Activated CD4-positive, alpha-beta T cell treated with anti-CD3 and anti-CD28 coated beads for 36 hours (primary cell): ENCODE data around the gene FKBP7. TPM values are rescaled to one million over a fixed set of nuclear protein-coding genes. Genes with fewer than 3 reads are reported as not detected.
"Not testable (repeated sequence)": the region's sequence is repeated elsewhere in the genome, so short reads cannot be mapped to it uniquely, and the experiment has no call there.

Experiments used
- ATAC-seq: fragments of 200-7000 bp; cut with Tn5 transposase; one replicate; pipeline ENCODE4 v1.10.0; 2021; ENCODE audit warnings: mild to moderate bottlenecking, moderate library complexity
- CTCF ChIA-PET: fragments of 350-600 bp; sonication (Branson Sonifier 250); formaldehyde crosslinking; loops from one replicate; lab custom pipeline; 2021; ENCODE audit warnings: antibody characterized with exemption; lab: Charles Lee
- POLR2A ChIA-PET: fragments of 350-600 bp; sonication (Branson Sonifier 250); formaldehyde crosslinking; loops from one replicate; lab custom pipeline; 2021; ENCODE audit warnings: antibody characterized with exemption, inconsistent platforms; lab: Charles Lee
- DNase-seq: peaks from one replicate; pipeline ENCODE4 v3.0.0-alpha.2; 2020
- H3K27ac Mint-ChIP-seq: one replicate; pipeline ENCODE4 v1.8.0; 2021; ENCODE audit warnings: mixed read lengths
- H3K27me3 Mint-ChIP-seq: one replicate; pipeline ENCODE4 v1.8.0; 2021; ENCODE audit warnings: mixed read lengths
- H3K36me3 Mint-ChIP-seq: one replicate; pipeline ENCODE4 v1.8.0; 2021; ENCODE audit warnings: low read depth, mixed read lengths
- H3K4me1 Mint-ChIP-seq: one replicate; pipeline ENCODE4 v1.8.0; 2021; ENCODE audit warnings: mixed read lengths
- H3K4me3 Mint-ChIP-seq: one replicate; pipeline ENCODE4 v1.8.0; 2021; ENCODE audit warnings: mild to moderate bottlenecking, moderate library complexity, mixed read lengths
- H3K9me3 Mint-ChIP-seq: one replicate; pipeline ENCODE4 v1.8.0; 2021; ENCODE audit warnings: low read depth, mixed read lengths
- intact Hi-C, 2 experiments: fragments of 100-400 bp; cut with DNase I in 1 of 2; cut with micrococcal nuclease in 1 of 2; formaldehyde crosslinking; loops; one replicate each; pipeline versions ENCODE4 v1.14.2 to v1.15.1; 2022 to 2024; cut with DNase I, micrococcal nuclease
- total RNA-seq, 2 experiments: library from RNA; stranded (reverse); gene quantifications; one replicate each; pipeline ENCODE4 v1.2.3, GENCODE V29; 2021

FKBP7 gene, protein sequence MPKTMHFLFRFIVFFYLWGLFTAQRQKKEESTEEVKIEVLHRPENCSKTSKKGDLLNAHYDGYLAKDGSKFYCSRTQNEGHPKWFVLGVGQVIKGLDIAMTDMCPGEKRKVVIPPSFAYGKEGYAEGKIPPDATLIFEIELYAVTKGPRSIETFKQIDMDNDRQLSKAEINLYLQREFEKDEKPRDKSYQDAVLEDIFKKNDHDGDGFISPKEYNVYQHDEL
- 1 to 10 TPM; 3.4 to 4.8 TPM for total RNA-seq

GRCh38 chr2:178478439-178479274 lies at the start of gene FKBP7:
Gene FKBP7 (minus strand): TSS chr2:178478600. CDS start chr2:178478499, 101 bp downstream.
- Mint-ChIP-seq H3K27ac (peak within 1 kb of the TSS; percentile 97), H3K27me3 (no peaks in the 10 kb centered on the region), H3K4me3 (peak within 1 kb of the TSS; percentile 89), H3K4me1 (peaks cover 38% of the 10 kb centered on the region), H3K36me3 (peaks cover 2% of the 10 kb centered on the region), H3K9me3 (no peaks in the 10 kb centered on the region)
- CTCF ChIA-PET = interaction anchor here (1.3 kb wide), 1 partner anchor 41 kb away, joined by 4 read pairs; no protein-coding TSS in a partner anchor
- POLR2A ChIA-PET = no interaction called here
- DNase-seq (peak; percentile 89), ATAC-seq (peak; percentile 73)
- intact Hi-C loops = loop anchor here (1.0 to 10.0 kb wide), 7 partner anchors 27 to 436 kb away; partner anchors contain the start of genes PJVK (in 2 of the 2) and PRKRA (in 2 of the 2)

- DNase-seq (no peak), ATAC-seq (no peak)
- peaks cover 70% of the 10 kb centered on the region for H3K4me1 Mint-ChIP-seq
- H3K27ac Mint-ChIP-seq = no peak overlapping the region
- no peaks in the 10 kb centered on the region for H3K27me3 Mint-ChIP-seq
- peaks cover 50% of the 10 kb centered on the region for H3K36me3 Mint-ChIP-seq
- ChIA-PET POLR2A (interaction anchor here (0.5 kb wide), 1 partner anchor 70 kb away, joined by 5 read pairs; no protein-coding TSS in a partner anchor), CTCF (interaction anchor here (0.6 to 1.0 kb wide), 2 partner anchors 32 to 268 kb away, joined by 3 read pairs; no protein-coding TSS in a partner anchor)
- peaks cover 2% of the 10 kb centered on the region for H3K9me3 Mint-ChIP-seq
- no peak overlapping the region for H3K4me3 Mint-ChIP-seq
- intact Hi-C loops = loop anchor here in 1 of 2 experiments (10.0 kb wide), 1 partner anchor 497 kb away; no protein-coding TSS in a partner anchor
These were observed 49.2 kb upstream of the FKBP7 start for GRCh38 chr2:178527592-178527991.

- H3K27me3 Mint-ChIP-seq = no peaks in the 10 kb centered on the region
- ATAC-seq (no peak), DNase-seq (no peak)
- ChIA-PET CTCF (no interaction called here), POLR2A (interaction anchor here (0.8 kb wide), 1 partner anchor 27 kb away, joined by 4 read pairs; no protein-coding TSS in a partner anchor)
- H3K9me3 Mint-ChIP-seq = peaks cover 8% of the 10 kb centered on the region
- peaks cover 41% of the 10 kb centered on the region for H3K36me3 Mint-ChIP-seq
- intact Hi-C loops = loop anchor here in 1 of 2 experiments (10.0 kb wide), 1 partner anchor 499 kb away; no protein-coding TSS in a partner anchor
- no peak overlapping the region for H3K27ac Mint-ChIP-seq
- no peak overlapping the region for H3K4me3 Mint-ChIP-seq
- H3K4me1 Mint-ChIP-seq = peaks cover 71% of the 10 kb centered on the region
These were observed 47.9 kb upstream of the FKBP7 start for GRCh38 chr2:178526256-178526655.

- H3K27me3 Mint-ChIP-seq, DNase-seq, ATAC-seq, H3K9me3 Mint-ChIP-seq, CTCF ChIA-PET: not testable (repeated sequence)
- peak overlapping the region; percentile 53 for H3K27ac Mint-ChIP-seq
- peak overlapping the region; percentile 18 for H3K4me3 Mint-ChIP-seq
- intact Hi-C loops = loop anchor here in 1 of 2 experiments (10.0 kb wide), 1 partner anchor 499 kb away; no protein-coding TSS in a partner anchor
- H3K4me1 Mint-ChIP-seq = peaks cover 71% of the 10 kb centered on the region
- peaks cover 33% of the 10 kb centered on the region for H3K36me3 Mint-ChIP-seq
- POLR2A ChIA-PET = interaction anchor here (0.8 kb wide), 1 partner anchor 28 kb away, joined by 4 read pairs; no protein-coding TSS in a partner anchor
These were observed 47.1 kb upstream of the FKBP7 start for GRCh38 chr2:178525460-178525859.

DNA sequence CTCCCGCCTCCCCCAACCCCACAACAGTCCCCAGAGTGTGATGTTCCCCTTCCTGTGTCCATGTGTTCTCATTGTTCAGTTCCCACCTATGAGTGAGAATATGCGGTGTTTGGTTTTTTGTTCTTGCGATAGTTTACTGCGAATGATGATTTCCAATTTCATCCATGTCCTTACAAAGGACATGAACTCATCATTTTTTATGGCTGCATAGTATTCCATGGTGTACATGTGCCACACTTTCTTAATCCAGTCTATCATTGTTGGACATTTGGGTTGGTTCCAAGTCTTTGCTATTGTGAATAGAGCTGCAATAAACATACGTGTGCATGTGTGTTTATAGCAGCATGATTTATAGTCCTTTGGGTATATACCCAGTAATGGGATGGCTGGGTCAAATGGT lies 46.6 kb upstream of the FKBP7 start:
- H3K4me3 Mint-ChIP-seq, POLR2A ChIA-PET, H3K27ac Mint-ChIP-seq, H3K9me3 Mint-ChIP-seq, DNase-seq, ATAC-seq, H3K27me3 Mint-ChIP-seq: not testable (repeated sequence)
- peaks cover 32% of the 10 kb centered on the region for H3K36me3 Mint-ChIP-seq
- CTCF ChIA-PET = interaction anchor here (1.7 to 2.6 kb wide), 2 partner anchors 11 to 43 kb away, joined by 7 to 16 read pairs; no protein-coding TSS in a partner anchor
- H3K4me1 Mint-ChIP-seq = peaks cover 70% of the 10 kb centered on the region
- intact Hi-C loops = loop anchor here in 1 of 2 experiments (10.0 kb wide), 1 partner anchor 500 kb away; no protein-coding TSS in a partner anchor

- peak overlapping the region; percentile 85 for H3K4me3 Mint-ChIP-seq
- no peaks in the 10 kb centered on the region for H3K27me3 Mint-ChIP-seq
- ChIA-PET POLR2A (no interaction called here), CTCF (interaction anchor here (1.7 to 2.6 kb wide), 3 partner anchors 10 to 74 kb away, joined by 7 to 16 read pairs (median 7); no protein-coding TSS in a partner anchor)
- peaks cover 31% of the 10 kb centered on the region for H3K36me3 Mint-ChIP-seq
- H3K4me1 Mint-ChIP-seq = peaks cover 61% of the 10 kb centered on the region
- intact Hi-C loops = loop anchor here (1.0 to 10.0 kb wide), 8 partner anchors 9 to 509 kb away; partner anchors contain the start of genes PLEKHA3 (in 2 of the 2), RBM45 (in 2 of the 2), PJVK (in 1 of the 2) and PRKRA (in 1 of the 2)
- ATAC-seq = no peak
- peak overlapping the region; percentile 92 for H3K27ac Mint-ChIP-seq
- DNase-seq = no peak
- peaks cover 8% of the 10 kb centered on the region for H3K9me3 Mint-ChIP-seq
These were observed 45.3 kb upstream of the FKBP7 start for GRCh38 chr2:178523596-178524134.

DNA sequence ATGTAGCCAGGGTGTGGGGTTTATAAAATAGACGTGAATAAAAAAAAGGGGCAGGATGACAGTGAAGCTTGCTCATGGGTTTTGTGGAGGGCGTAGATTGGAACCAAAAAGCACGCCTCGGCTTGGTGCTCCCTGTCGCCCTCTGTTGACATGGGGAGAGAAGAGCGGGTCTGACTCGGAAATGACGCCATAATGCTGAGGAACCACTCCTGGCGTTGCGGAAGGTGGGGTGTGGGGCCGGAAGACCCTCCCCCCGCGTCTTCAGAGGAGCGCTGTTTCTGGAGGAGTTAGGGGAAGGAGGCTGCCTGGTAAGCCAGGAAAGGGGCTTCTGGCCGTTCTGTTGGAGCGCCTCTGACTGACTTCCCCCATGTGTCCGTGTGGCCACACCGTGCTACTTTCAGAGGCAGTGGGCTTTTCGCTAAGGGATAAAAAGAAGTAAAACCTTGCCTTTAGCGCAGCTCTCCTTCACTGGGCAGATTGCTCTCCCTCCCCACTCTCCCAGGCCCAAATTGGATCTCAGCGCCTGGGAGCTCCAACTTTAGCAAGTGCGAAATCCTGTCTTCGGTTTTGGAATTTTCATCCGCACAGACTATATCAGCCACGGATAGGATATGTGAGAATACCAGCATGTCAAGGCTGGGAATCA lies 44.7 kb upstream of the FKBP7 start:
- CTCF ChIA-PET = interaction anchor here (0.6 to 2.6 kb wide), 7 partner anchors 9 to 1258 kb away, joined by 3 to 16 read pairs (median 4); no protein-coding TSS in a partner anchor
- ATAC-seq (peak; percentile 80), DNase-seq (peak; percentile 90)
- Mint-ChIP-seq H3K9me3 (peaks cover 8% of the 10 kb centered on the region), H3K4me3 (peak overlapping the region; percentile 85), H3K36me3 (peaks cover 33% of the 10 kb centered on the region), H3K27me3 (no peaks in the 10 kb centered on the region), H3K27ac (peak overlapping the region; percentile 92), H3K4me1 (peaks cover 55% of the 10 kb centered on the region)
- intact Hi-C loops = loop anchor here (1.0 to 10.0 kb wide), 8 partner anchors 9 to 510 kb away; partner anchors contain the start of genes PLEKHA3 (in 2 of the 2), RBM45 (in 2 of the 2), PJVK (in 1 of the 2) and PRKRA (in 1 of the 2)
- POLR2A ChIA-PET = no interaction called here

DNA sequence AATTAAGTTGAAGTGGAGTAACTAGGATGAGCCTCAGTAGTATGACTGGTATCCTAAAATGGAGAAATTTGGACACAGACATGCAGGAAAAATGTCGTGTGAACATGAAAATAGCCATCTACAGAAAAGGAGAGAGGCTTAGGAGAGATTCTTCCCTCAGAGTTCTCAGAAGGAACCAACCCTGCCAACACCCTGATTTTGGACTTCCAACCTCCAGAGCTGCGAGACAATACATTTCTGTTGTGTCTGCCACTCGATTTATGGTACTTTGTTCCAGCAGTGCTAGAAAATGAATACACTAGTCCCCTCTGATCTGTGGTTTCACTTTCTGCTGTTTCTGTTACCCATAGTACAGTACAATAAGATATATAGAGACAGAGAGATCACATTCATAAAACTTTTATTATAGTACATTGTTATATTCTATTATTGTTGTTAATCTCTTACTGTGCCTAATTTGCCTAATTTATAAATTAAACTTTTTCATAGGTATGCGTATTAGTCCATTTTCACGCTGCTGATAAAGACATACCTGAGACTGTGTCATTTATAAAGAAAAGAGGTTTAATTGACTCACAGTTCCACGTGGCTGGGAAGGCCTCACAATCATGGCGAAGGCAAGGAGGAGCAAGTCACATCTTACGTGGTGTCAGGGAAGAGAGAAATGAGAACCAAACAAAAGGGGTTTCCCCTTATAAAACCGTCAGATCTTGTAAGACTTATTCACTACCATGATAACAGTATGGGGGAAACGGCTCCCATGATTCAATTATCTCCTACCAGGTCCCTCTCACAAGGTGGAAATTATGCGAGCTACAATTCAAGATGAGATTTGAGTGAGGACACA lies 43.1 kb upstream of the FKBP7 start:
- intact Hi-C loops = loop anchor here (1.0 to 10.0 kb wide), 5 partner anchors 7 to 511 kb away; partner anchors contain the start of gene RBM45 (in 2 of the 2)
- peak overlapping the region; percentile 39 for H3K4me3 Mint-ChIP-seq
- ChIA-PET POLR2A (no interaction called here), CTCF (interaction anchor here (0.6 to 2.0 kb wide), 5 partner anchors 9 to 115 kb away, joined by 3 to 7 read pairs (median 3); no protein-coding TSS in a partner anchor)
- DNase-seq (peak; percentile 71), ATAC-seq (peak; percentile 78)
- peaks cover 30% of the 10 kb centered on the region for H3K36me3 Mint-ChIP-seq
- H3K27me3 Mint-ChIP-seq = no peaks in the 10 kb centered on the region
- peaks cover 8% of the 10 kb centered on the region for H3K9me3 Mint-ChIP-seq
- H3K4me1 Mint-ChIP-seq = peaks cover 43% of the 10 kb centered on the region
- H3K27ac Mint-ChIP-seq = peak overlapping the region; percentile 89

DNA sequence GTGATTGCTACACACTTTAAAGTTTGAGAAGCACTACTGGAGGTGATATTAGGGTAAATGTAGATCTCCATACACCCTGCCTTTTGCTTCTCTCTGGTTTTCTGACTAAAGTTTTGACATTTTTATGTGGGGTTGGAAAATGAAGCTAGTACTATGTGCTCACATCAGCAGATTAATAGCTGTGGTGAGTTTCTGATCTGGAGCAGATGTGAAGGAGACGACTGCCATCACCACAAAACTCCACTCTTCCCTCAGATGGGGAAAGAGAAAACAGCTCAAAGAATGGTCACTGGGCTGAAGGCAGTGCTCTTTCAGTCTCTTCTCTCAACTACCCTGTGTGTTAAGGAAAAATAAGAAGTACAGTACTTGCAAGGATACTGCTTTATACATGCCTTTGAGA lies 39.1 kb upstream of the FKBP7 start:
- H3K27ac Mint-ChIP-seq = no peak overlapping the region
- no peaks in the 10 kb centered on the region for H3K27me3 Mint-ChIP-seq
- intact Hi-C loops = no loop called here
- POLR2A ChIA-PET = no interaction called here
- peaks cover 6% of the 10 kb centered on the region for H3K9me3 Mint-ChIP-seq
- ATAC-seq = no peak
- no peak overlapping the region for H3K4me3 Mint-ChIP-seq
- H3K4me1 Mint-ChIP-seq = peaks cover 45% of the 10 kb centered on the region
- DNase-seq = no peak
- CTCF ChIA-PET = interaction anchor here (1.5 to 3.2 kb wide), 2 partner anchors 12 to 35 kb away, joined by 4 to 11 read pairs; no protein-coding TSS in a partner anchor
- peaks cover 26% of the 10 kb centered on the region for H3K36me3 Mint-ChIP-seq
